HepG2 (cell line): ENCODE measurements around the gene ZFP36L2. TPM values are rescaled to one million over a fixed set of nuclear protein-coding genes. Genes with fewer than 3 reads are reported as not detected.

Experiments
- ETV6 ChIP-seq: sonication (generic); formaldehyde crosslinking; conservative IDR thresholded peaks from 2 replicates; pipeline ENCODE4 v1.4.0; 2020; ENCODE audit warnings: missing genetic modification reagents
- GATAD2A ChIP-seq: IDR thresholded peaks from 2 replicates; pipeline ENCODE4 v1.6.1; 2016
- GFI1 ChIP-seq: sonication (generic); formaldehyde crosslinking; IDR thresholded peaks from 2 replicates; pipeline ENCODE4 v1.5.0; 2020; ENCODE audit warnings: missing genetic modification reagents, mild to moderate bottlenecking, borderline replicate concordance
- KDM2A ChIP-seq: sonication (generic); formaldehyde crosslinking; IDR thresholded peaks from 2 replicates; pipeline ENCODE4 v1.4.0; 2020; ENCODE audit warnings: low read depth, missing genetic modification reagents, borderline replicate concordance
- NFE2L2 ChIP-seq: fragments of 150-350 bp; IDR thresholded peaks from 2 replicates; pipeline ENCODE4 v1.6.1; 2014; ENCODE audit warnings: low read length
- PHF21A ChIP-seq: sonication (generic); formaldehyde crosslinking; IDR thresholded peaks from 2 replicates; pipeline ENCODE4 v1.5.0; 2020; ENCODE audit warnings: mild to moderate bottlenecking, missing genetic modification reagents
- SYNCRIP ChIP-seq: fragments of 200-400 bp; formaldehyde crosslinking; IDR thresholded peaks from 2 replicates; pipeline ENCODE4 v1.6.1; 2018; ENCODE audit warnings: mild to moderate bottlenecking, low read depth, low read length; ENCODE audit not compliant: insufficient read depth
- TAF1 ChIP-seq: sonication (generic); formaldehyde crosslinking; IDR thresholded peaks from 2 replicates; pipeline ENCODE4 v1.4.0; 2020; ENCODE audit warnings: missing genetic modification reagents
- YEATS4 ChIP-seq: sonication (generic); formaldehyde crosslinking; IDR thresholded peaks from 2 replicates; pipeline ENCODE4 v1.4.0; 2020; ENCODE audit warnings: missing genetic modification reagents, borderline replicate concordance
- ZC3H13 ChIP-seq: sonication (generic); formaldehyde crosslinking; IDR thresholded peaks from 2 replicates; pipeline ENCODE4 v1.8.1; 2023; ENCODE audit warnings: mild to moderate bottlenecking, missing genetic modification reagents, moderate library complexity
- ZEB1 ChIP-seq: IDR thresholded peaks from 2 replicates; pipeline ENCODE4 v1.6.1; 2012; ENCODE audit warnings: mild to moderate bottlenecking, low read depth, inconsistent platforms; ENCODE audit not compliant: insufficient replicate concordance
- ZFP37 ChIP-seq: sonication (generic); formaldehyde crosslinking; IDR thresholded peaks from 2 replicates; pipeline ENCODE4 v1.4.0; 2020; ENCODE audit warnings: missing genetic modification reagents, borderline replicate concordance
- ZFX ChIP-seq: sonication (generic); formaldehyde crosslinking; IDR thresholded peaks from 2 replicates; pipeline ENCODE4 v1.4.0; 2020; ENCODE audit warnings: mild to moderate bottlenecking, low read depth, missing genetic modification reagents, moderate library complexity
- ZNF160 ChIP-seq: sonication (generic); formaldehyde crosslinking; IDR thresholded peaks from 2 replicates; pipeline ENCODE4 v1.8.0; 2022; ENCODE audit warnings: mild to moderate bottlenecking, inconsistent platforms, missing genetic modification reagents
- ZNF484 ChIP-seq: sonication (generic); formaldehyde crosslinking; IDR thresholded peaks from 2 replicates; pipeline ENCODE4 v1.5.1; 2020; ENCODE audit warnings: mild to moderate bottlenecking, low read depth, missing genetic modification reagents, borderline replicate concordance
- ZNF558 ChIP-seq: sonication (generic); formaldehyde crosslinking; IDR thresholded peaks from 2 replicates; pipeline ENCODE4 v1.9.0; 2022; ENCODE audit warnings: mild to moderate bottlenecking, missing genetic modification reagents, borderline replicate concordance
- polyA plus RNA-seq, 8 experiments: library from polyadenylated mRNA; depleted of rRNA in 3 of 8; stranded (reverse) in 7 of 8; unstranded in 1 of 8; fragments of >200 nt; fragmentation: Illumina TruSeq in 4 of 8; extraction: Trizol in 4 of 8; gene quantifications; 2 replicates each; pipeline versions ENCODE4 v1.2.1 to v1.2.3, GENCODE V29; 2011 to 2016; ENCODE audit warnings: low read depth in 4 of 8, missing spikeins in 1 of 8, mixed read lengths in 1 of 8; ENCODE audit not compliant: insufficient read depth in 1 of 8
- total RNA-seq, 5 experiments: library from RNA; depleted of rRNA; stranded (reverse); fragments of >200 nt; fragmentation: Illumina TruSeq; extraction: Trizol; gene quantifications; 2 replicates each; pipeline ENCODE4 v1.2.3, GENCODE V29; 2016; ENCODE audit warnings: low read depth in 1 of 5
- TF ChIP-seq, protein P1 (sequence below): sonication (generic); formaldehyde crosslinking; IDR thresholded peaks from 2 replicates; pipeline ENCODE4 v1.8.0; 2023; ENCODE audit warnings: mild to moderate bottlenecking, missing genetic modification reagents
- TF ChIP-seq, protein P2 (sequence below): sonication (generic); formaldehyde crosslinking; IDR thresholded peaks from 2 replicates; pipeline ENCODE4 v1.4.0; 2020; ENCODE audit warnings: missing genetic modification reagents
- TF ChIP-seq, protein P3 (sequence below): sonication (generic); formaldehyde crosslinking; IDR thresholded peaks from 2 replicates; pipeline ENCODE4 v1.4.0; 2020; ENCODE audit warnings: mild to moderate bottlenecking, missing genetic modification reagents
- TF ChIP-seq, protein P4 (sequence below): sonication (generic); formaldehyde crosslinking; conservative IDR thresholded peaks from 2 replicates; pipeline ENCODE4 v1.8.0; 2022; ENCODE audit warnings: missing genetic modification reagents
- TF ChIP-seq, protein P5 (sequence below): sonication (generic); formaldehyde crosslinking; IDR thresholded peaks from 2 replicates; pipeline ENCODE4 v1.4.0; 2020; ENCODE audit warnings: missing genetic modification reagents

ZFP36L2 gene
- total and polyA plus RNA-seq, 2 of the 13 experiments (the other 11 are each of a cell fraction or from before 2014, with no cell fraction given) = 11.2 to 21.8 TPM

DNA sequence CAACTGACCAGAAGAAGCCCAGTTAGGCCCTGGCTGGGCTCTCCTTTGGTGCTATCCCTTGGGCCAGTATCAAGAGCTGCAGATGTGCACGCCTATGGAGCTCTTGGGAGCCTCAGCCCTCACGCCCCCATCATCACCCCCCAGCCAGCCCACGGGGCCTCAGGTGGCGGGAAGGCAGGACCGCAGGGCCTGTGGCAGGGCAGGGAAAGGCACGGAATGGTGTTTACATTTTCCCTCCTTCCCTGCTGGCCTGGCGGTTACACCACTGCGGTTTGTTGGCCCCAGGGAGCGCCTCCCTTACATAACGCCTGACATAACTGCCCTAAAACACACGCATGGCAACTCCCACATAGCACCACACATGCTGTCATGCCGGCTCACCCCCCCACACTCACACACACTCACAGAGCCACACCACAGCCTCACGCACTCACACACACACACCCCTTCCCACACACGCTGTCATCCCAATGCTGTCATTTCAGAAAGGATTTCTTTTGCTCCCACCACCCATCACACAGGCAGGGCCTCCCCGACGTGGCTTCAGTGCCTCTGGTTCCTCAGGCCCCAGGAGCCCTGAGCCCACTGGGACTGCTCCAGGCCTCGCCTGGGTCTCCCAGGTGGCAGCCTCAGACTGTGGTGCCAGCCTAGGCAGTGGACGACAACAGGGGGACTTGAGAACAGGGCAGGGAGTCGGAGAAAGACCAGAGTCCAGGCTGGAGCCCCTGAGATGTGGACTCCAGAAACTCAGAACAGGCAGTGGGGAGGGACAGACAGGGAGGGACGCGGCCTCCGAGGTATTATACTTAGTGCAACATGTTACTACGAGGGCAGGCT lies 15.7 kb downstream of the ZFP36L2 start (continued):
- TF ChIP-seq, protein P1, sequence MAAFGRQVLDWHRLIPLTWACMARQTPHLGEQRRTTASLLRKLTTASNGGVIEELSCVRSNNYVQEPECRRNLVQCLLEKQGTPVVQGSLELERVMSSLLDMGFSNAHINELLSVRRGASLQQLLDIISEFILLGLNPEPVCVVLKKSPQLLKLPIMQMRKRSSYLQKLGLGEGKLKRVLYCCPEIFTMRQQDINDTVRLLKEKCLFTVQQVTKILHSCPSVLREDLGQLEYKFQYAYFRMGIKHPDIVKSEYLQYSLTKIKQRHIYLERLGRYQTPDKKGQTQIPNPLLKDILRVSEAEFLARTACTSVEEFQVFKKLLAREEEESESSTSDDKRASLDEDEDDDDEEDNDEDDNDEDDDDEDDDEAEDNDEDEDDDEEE (CRISPR knock-in tag) = peak; percentile 91
- TF ChIP-seq, protein P2, sequence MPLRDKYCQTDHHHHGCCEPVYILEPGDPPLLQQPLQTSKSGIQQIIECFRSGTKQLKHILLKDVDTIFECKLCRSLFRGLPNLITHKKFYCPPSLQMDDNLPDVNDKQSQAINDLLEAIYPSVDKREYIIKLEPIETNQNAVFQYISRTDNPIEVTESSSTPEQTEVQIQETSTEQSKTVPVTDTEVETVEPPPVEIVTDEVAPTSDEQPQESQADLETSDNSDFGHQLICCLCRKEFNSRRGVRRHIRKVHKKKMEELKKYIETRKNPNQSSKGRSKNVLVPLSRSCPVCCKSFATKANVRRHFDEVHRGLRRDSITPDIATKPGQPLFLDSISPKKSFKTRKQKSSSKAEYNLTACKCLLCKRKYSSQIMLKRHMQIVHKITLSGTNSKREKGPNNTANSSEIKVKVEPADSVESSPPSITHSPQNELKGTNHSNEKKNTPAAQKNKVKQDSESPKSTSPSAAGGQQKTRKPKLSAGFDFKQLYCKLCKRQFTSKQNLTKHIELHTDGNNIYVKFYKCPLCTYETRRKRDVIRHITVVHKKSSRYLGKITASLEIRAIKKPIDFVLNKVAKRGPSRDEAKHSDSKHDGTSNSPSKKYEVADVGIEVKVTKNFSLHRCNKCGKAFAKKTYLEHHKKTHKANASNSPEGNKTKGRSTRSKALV (CRISPR knock-in tag) = peak; percentile 53; the same call in 1 of the 2 replicates
- TF ChIP-seq, protein P3, sequence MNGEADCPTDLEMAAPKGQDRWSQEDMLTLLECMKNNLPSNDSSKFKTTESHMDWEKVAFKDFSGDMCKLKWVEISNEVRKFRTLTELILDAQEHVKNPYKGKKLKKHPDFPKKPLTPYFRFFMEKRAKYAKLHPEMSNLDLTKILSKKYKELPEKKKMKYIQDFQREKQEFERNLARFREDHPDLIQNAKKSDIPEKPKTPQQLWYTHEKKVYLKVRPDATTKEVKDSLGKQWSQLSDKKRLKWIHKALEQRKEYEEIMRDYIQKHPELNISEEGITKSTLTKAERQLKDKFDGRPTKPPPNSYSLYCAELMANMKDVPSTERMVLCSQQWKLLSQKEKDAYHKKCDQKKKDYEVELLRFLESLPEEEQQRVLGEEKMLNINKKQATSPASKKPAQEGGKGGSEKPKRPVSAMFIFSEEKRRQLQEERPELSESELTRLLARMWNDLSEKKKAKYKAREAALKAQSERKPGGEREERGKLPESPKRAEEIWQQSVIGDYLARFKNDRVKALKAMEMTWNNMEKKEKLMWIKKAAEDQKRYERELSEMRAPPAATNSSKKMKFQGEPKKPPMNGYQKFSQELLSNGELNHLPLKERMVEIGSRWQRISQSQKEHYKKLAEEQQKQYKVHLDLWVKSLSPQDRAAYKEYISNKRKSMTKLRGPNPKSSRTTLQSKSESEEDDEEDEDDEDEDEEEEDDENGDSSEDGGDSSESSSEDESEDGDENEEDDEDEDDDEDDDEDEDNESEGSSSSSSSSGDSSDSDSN = peak; percentile 86
- no peak for TF ChIP-seq ZNF558 (CRISPR knock-in tag)
- no peak for TF ChIP-seq ZC3H13 (CRISPR knock-in tag)
- TF ChIP-seq, protein P4, sequence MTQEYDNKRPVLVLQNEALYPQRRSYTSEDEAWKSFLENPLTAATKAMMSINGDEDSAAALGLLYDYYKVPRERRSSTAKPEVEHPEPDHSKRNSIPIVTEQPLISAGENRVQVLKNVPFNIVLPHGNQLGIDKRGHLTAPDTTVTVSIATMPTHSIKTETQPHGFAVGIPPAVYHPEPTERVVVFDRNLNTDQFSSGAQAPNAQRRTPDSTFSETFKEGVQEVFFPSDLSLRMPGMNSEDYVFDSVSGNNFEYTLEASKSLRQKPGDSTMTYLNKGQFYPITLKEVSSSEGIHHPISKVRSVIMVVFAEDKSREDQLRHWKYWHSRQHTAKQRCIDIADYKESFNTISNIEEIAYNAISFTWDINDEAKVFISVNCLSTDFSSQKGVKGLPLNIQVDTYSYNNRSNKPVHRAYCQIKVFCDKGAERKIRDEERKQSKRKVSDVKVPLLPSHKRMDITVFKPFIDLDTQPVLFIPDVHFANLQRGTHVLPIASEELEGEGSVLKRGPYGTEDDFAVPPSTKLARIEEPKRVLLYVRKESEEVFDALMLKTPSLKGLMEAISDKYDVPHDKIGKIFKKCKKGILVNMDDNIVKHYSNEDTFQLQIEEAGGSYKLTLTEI (CRISPR knock-in tag) = no peak
- no peak for TF ChIP-seq NFE2L2
- peak; percentile 71 for TF ChIP-seq KDM2A (CRISPR knock-in tag)
- TF ChIP-seq ZNF484 (CRISPR knock-in tag) = no peak; the same call in 1 of the 2 replicates
- peak; percentile 91 for TF ChIP-seq YEATS4 (CRISPR knock-in tag)
- TF ChIP-seq ZNF160 (CRISPR knock-in tag) = peak; percentile 88; the same call in 1 of the 2 replicates
- no peak for TF ChIP-seq SYNCRIP
- peak; percentile 96; the same call in 1 of the 2 replicates for TF ChIP-seq ZFP37
- TF ChIP-seq GFI1 (CRISPR knock-in tag) = peak; percentile 50; the same call in 1 of the 2 replicates
- TF ChIP-seq GATAD2A (CRISPR knock-in tag) = peak; percentile 93
- TF ChIP-seq TAF1 (CRISPR knock-in tag) = no peak
- TF ChIP-seq, protein P5, sequence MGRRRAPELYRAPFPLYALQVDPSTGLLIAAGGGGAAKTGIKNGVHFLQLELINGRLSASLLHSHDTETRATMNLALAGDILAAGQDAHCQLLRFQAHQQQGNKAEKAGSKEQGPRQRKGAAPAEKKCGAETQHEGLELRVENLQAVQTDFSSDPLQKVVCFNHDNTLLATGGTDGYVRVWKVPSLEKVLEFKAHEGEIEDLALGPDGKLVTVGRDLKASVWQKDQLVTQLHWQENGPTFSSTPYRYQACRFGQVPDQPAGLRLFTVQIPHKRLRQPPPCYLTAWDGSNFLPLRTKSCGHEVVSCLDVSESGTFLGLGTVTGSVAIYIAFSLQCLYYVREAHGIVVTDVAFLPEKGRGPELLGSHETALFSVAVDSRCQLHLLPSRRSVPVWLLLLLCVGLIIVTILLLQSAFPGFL (CRISPR knock-in tag) = no peak
- peak; percentile 61 for TF ChIP-seq ZEB1
- TF ChIP-seq ZFX (CRISPR knock-in tag) = peak; percentile 97
- no peak for TF ChIP-seq ETV6
- TF ChIP-seq PHF21A (CRISPR knock-in tag) = peak; percentile 91
